Right lobe of liver (tissue), 4 donors: Measurements from ENCODE around the gene MIA.

Experiments
- POLR2A ChIP-seq: fragments of 450-650 bp; IDR thresholded peaks from one replicate; pipeline ENCODE4 v1.6.1; 2017; ENCODE audit warnings: antibody characterized with exemption, mild to moderate bottlenecking
- TF ChIP-seq, protein P1 (sequence below), 4 donors: fragments of 200-600 bp in 3 of 4; fragments of 450-650 bp in 1 of 4; IDR thresholded peaks; one replicate each; pipeline versions ENCODE4 v1.5.1 to v1.8.0; 2016 to 2022; ENCODE audit warnings: antibody characterized with exemption in 4 of 4, mild to moderate bottlenecking in 2 of 4
- donor health status: DM: no; HTN: no; CAD: no.
- donor health status: DM: no; HTN: no; CAD: no.
- donor health status: DM: no; HTN: yes; CAD: no.

DNA sequence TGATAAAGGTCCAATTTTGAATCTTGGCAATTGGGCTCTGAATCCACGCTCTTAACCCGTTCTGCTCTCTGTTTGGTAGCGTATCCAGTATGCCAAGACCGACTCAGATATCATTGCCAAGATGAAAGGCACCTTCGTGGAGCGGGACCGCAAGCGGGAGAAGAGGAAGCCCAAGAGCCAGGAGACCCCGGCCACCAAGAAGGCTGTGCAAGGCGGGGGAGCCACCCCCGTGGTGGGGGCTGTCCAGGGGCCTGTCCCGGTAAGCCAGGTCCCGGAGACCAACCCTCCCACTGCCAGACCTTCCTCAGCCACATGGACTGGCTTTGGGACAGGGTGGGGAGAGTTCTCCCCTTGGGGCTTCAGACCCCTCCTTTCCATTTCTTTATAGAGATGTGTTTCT, 16.0 kb upstream of the MIA start:
- no peak for TF ChIP-seq POLR2A
- TF ChIP-seq, protein P1, sequence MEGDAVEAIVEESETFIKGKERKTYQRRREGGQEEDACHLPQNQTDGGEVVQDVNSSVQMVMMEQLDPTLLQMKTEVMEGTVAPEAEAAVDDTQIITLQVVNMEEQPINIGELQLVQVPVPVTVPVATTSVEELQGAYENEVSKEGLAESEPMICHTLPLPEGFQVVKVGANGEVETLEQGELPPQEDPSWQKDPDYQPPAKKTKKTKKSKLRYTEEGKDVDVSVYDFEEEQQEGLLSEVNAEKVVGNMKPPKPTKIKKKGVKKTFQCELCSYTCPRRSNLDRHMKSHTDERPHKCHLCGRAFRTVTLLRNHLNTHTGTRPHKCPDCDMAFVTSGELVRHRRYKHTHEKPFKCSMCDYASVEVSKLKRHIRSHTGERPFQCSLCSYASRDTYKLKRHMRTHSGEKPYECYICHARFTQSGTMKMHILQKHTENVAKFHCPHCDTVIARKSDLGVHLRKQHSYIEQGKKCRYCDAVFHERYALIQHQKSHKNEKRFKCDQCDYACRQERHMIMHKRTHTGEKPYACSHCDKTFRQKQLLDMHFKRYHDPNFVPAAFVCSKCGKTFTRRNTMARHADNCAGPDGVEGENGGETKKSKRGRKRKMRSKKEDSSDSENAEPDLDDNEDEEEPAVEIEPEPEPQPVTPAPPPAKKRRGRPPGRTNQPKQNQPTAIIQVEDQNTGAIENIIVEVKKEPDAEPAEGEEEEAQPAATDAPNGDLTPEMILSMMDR (IDR thresholded peaks at IDR 0.05), result no peak
